ENCODE data around the gene ZDHHC12.
A peak's percentile ranks its signal among the peaks of the same experiment; 100 is the strongest.
"Not testable (repeated sequence)": the region's sequence is repeated elsewhere in the genome, so short reads cannot be mapped to it uniquely, and the experiment has no call there.

The ZDHHC12 gene

DNA sequence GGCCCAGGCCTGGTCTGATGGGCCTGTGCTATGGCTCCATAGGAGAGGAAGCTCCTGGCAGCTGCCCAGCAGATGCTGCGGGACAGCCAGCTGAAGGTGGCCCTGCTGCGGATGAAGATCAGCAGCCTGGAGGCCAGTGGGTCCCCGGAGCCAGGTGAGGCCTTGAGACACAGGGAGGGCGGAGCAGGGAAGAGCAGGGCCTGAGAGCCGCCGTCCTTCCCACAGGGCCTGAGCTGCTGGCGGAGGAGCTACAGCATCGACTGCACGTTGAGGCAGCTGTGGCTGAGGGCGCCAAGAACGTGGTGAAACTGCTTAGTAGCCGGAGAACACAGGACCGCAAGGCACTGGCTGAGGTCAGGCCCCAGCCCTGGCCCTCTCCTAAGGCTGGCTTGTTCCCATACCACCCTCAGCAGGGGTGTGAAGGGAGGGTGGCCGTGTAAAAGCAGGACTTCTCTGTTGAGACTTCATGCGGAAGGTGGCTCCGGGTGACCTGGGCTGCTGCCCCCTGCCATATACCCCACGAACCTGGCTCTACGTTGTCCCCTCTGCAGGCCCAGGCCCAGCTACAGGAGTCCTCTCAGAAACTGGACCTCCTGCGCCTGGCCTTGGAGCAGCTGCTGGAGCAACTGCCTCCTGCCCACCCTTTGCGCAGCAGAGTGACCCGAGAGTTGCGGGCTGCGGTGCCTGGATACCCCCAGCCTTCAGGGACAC lies 17.1 kb downstream of the ZDHHC12 start:
- DNase-seq: no peak

DNA sequence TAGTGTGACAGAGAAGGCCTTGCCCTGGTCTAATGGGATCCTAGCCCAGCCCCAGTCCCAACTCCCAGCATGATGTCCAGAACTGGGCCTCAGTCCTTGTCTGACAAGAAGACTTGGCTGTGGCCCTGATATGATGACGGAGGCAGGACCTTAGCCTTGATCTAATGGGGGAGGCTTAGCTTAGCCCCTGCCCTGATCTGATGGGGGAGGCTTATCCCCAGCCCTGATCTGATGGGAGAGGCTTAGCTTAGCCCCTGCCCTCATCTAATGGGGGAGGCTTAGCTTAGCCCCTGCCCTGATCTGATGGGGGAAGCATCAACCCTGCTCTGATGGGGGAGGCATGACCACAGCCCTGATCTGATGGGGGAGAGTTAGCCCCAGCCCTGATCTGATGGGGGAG lies 17.9 kb downstream of the ZDHHC12 start:
- DNase-seq: no peak

DNA sequence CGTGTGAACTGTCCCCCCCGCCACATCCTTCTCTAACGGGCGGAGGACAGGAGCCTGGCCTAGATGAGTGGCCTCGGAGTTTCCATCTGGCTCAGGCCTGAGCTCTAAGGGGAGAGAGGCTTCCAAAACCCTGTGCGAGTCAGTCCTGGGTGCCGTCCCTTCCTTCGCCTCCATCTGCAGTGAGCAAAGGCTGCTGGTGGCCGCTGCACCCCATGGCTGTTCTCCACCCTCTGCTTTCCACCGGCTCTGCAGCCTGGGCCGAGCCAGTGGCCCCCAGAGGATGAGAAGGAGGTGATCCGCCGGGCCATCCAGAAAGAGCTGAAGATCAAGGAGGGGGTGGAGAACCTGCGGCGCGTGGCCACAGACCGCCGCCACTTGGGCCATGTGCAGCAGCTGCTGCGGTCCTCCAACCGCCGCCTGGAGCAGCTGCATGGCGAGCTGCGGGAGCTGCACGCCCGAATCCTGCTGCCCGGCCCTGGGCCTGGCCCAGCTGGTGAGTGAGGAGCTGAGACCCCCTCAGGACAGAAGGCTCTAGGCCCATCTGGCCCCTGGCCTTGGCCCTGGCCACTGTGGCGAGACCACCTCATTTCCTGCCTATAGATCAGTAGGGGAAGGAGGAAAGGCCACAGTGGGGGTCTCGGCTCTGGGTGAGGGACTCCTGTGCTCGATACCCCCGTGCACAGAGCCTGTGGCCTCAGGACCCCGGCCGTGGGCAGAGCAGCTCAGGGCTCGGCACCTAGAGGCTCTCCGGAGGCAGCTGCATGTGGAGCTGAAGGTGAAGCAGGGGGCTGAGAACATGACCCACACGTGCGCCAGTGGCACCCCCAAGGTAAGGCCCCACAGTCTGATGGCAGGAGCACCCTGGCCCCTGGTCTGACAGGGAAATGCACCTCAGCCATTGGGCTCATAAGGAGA lies 18.6 kb downstream of the ZDHHC12 start:
- no peak for DNase-seq

DNA sequence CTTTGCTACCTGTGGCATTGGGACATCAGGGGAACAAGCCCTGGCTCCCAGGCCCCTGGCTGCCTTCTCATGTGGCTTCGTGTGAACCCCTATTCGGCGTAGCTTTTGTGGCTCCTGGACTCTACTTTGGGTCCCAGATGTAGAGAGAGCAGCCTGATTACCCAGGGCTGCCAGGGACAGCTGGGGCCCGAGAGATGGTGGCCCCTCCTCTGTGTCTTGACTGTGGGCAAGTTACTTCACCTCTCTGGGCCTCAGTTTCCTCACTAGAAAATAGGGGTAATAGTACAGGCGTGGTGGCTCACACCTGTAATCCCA lies 19.6 kb downstream of the ZDHHC12 start:
- no peak for DNase-seq

DNA sequence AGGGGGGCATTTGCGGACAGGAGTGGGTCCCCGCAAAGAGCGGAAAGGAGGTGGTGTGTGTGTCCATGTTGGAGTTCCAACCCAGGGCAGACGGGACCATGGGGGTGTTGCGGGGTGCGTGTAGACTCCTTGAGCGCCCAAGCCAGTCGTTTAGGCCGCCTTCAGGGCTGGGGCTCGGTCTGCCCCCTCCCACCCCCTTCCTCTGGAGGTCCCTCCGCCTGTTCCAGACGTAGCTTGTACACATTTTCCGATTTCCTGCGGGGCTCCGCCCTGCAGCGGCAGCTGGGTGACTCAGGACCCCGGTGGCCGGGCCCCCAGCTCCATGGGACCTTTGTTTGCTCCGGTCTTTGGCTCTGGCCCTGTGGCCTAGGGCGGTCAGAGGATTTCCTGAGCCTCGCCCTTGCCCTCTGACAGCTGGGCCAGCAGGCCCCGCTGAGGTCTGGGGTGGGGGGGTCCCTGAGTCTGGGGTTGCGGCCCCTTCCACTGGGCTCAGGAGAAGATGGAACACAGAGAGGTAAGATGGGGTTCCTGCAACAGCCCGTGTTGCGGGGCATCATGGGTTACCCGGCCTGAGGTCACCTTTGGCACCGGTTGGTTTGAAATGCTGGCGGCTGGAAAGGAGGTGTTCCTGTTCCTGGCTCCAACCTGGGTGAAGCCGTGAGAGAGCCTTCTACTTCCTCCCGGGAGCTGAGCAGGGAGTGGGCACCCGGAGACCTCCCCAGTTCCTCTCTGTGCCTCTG lies 20.1 kb downstream of the ZDHHC12 start:
- DNase-seq: no peak

DNA sequence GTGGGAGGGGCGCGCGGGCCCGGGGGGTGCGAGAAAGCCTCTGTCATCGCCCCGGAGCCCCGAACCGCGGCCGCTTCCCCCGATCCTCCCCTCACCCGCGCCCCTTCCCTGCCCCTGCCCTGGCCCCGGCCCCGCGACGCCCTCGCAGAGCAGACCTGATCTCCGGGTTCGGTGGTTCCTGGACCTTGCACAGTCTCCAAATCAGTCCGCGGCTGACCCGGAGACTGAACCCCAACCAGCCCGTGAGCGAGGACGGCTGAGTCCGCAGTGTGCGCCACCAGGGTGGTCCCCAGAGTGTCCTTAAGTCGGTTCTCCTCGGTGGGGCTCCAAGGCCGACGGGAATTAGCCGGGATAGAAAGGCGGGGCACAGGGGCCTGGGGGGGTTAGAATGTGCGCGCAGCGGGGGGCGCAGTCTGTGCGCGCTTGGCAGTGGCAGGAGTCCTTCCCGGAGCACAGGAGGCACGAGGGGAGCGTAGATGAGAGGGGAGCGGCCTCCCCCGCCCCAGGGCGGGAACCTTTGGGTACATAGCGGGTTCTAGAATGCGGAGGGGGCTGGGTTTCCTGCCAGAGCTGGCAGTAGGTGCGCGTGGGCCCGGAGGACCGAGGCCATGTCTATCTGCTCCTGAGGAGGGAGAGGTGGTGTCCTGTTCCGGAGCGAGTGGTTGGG lies 20.8 kb downstream of the ZDHHC12 start:
- DNase-seq: peak; percentile 69

DNA sequence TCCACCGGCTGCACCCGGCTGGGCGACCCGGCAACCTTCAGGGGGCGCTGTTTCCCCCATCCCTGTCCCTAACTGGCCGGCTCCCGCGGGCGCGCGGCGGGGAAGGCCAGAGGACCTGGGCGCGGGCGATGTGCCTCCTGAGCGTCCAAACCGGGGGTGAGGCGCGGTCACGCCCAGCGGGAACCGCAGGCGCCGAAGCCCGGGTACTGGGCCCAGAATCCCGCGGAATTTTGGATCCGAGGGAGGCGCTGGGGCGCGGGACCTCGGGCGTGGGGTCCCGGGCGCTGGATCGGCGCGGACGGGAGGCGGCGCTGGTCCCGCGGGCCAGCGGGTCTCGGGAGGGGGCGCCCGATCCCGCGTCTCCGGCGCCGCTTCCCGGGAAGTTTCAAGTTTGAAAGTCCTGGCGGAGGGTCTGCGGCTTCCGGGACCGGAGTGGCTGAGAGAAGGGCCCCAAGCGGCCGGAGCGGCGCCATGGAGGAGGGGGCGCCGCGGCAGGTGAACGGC lies 21.4 kb downstream of the ZDHHC12 start, which contains the start of gene PKN3:
Gene PKN3, plus strand, starts transcription at position 59 of the 504 bp plus-strand sequence. Its CDS starts 413 bp downstream, at position 472.
- DNase-seq: peak; percentile 95

DNA sequence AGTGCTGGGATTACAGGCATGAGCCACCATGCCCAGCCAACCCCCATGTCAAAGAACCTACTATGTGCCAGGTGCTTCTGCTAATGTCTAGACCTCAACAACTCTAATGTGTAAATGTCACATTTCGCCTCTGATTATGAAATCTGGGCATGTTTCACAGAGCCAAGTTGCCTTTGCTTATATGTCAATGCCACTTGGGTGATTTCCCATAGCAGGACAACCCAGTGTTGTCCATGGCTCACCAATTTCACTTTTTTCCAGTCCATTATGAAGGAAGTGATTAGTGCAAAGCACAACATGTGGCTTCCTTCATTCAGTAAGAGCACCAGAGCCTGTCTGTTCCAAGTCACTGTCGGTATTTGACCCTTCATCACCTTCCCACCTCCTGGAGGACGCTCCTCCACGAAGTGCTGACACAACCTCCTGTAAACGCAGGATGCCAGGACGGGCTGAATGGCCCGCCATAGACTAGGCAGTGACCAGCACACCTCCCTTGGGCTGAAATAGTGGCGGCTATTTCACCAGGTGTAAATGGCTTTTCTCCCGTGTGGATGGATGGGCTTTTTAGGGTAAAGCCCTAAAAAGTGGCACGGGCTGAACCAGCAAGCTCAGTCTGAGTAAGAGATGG lies 22.6 kb downstream of the ZDHHC12 start:
- DNase-seq: no peak

DNA sequence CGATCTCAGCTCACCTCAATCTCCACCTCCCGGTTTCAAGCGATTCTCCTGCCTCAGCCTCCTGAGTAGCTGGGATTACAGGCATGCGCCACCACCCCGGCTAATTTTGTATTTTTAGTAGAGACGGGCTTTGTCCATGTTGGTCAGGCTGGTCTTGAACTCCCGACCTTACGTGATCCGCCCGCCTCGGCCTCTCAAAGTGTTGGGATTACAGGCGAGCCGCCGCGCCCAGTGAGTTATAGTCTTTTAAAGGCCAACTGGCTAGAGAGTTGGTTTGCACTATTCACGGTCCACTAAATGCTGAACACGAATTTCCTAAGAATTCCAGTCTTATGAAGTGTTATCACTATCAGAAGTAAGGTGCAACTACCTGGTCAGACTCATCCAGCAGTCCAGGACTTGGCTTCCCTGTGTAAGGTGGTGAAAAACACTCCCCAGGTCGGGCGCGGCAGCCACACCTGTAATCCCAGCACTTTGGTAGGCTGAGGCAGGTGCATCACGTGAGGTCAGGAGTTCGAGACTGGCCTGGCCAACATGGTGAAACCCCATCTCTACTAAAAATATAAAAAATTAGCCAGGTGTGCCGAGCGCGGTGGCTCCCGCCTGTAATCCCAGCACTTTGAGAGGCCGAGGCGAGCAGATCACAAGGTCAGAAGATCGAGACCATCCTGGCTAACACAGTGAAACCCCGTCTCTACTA lies 24.7 kb downstream of the ZDHHC12 start:
- DNase-seq: not testable (repeated sequence)

DNA sequence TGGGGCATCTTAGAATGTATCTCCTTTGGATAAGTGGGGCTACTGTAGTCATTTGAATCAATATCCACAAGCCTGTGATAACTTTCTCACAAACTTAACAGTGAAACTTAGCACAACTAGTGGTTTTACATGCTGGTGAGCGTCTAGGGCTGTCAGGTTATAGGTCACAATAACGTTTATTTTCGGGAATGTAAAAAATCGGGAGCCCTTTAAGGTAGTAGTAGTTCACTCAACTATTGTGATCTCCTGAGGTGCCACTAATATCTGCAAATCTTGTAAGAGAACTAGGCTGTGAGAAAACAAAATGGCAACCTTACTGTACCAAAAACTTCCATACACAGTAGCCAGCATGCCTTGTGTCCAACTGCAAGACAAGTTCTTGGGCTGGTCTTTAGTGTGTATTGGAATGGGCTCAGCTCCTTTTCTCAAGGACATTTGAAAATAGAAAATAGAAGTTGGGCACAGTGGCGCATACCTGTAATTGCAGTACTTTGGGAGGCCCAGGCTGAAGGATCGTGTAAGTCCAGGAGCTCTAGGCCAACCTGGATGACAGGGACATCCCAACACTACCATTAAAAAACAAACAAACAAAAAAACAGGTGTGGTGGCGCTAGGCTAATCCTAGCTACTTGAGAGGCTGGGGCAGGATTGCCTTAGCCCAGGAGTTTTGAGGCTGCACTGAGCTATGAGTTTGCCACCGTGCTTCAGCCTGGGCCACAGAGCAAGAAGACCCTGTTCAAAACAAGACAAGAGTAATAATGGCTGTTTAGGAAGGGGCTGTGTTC lies 26.8 kb downstream of the ZDHHC12 start:
- DNase-seq: no peak

DNA sequence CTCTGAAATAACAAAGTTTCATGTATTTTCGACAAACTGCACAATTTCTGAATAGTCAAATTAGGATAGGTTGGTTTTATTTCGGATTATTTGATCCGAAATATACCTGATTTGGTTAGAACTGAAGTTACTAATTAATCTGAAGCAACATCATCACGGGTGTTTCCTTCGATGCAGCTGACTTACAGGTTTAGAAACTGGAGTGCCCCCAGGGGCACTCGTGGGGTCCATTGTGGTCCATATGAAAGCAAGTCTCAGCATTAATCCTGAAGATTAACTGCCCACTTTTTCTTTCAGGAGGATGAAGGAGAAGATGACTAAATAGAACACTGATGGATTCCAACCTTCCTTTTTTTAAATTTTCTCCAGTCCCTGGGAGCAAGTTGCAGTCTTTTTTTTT lies 29.6 kb downstream of the ZDHHC12 start:
- no peak for DNase-seq

DNA sequence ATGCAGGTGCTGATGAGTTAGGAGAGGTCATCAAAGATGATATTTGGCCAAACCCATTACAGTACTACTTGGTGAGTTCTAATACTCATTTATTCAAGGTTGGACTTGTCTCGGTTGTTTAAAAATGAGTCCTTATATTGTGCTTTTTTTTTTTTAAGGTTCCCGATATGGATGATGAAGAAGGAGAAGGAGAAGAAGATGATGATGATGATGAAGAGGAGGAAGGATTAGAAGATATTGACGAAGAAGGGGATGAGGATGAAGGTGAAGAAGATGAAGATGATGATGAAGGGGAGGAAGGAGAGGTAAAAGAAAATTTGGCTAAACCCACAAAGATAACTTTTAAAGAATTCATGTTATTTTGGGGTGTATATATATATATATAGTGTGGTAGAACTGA lies 30.2 kb downstream of the ZDHHC12 start:
- not testable (repeated sequence) for DNase-seq

DNA sequence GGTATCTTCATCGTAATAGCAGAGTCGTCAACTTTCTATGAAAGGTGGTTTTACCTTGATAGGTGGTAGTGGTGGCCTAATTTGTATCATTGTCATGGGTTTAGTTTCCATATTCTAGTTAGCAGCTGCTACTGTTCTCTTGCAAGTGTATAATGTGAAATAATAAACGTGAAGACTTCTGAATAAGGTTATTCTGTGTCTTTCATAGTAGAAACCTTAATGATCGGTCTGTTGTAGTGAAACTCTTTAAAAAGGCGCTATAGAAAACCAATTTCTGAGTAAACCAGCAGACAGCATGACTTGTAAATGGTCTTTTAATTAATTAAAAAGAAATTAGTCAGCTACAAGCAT lies 33.3 kb downstream of the ZDHHC12 start:
- no peak for DNase-seq

DNA sequence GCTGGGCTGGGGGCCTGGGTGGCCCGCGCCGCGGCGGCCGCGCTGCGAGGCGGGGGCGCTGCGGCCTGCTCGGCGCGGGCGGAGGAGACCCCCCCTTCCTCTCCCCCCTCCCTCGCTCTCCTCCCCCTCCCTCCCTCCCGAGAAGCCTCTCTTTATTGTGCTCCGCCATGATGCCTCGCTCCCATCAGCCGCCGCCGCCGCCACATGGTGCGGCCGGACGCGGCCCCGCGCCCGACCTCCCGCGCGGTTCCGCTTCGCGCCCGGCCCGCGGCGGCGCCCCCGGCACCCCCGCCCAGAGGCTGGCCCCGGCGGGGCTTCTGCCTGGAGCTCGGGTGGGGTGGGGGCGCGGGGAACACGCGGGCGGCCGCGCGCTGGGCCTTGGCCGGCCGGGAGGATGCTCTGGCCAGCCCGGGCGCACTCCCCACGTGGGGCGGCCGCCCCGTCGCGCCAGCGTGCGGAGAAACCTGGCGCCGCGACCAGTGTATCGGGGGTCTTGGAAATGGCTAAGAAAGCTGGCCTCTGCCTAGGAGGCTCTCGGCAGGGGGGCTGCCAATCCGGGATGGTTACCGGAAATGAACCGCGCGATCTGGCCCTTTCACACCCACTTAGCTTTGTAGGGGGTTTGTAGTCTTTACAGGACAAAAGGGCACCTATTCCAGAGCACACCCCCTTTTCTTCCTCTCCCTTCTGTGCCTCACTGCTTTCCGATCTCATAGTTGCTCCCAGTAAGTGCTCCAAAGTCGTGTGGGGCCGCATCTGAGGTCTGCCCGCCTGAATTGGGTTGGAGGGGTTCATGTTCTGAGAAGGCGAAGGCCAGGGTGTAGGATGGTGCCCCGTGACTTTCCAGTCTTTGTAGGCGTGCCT lies 33.9 kb downstream of the ZDHHC12 start:
- DNase-seq: peak; percentile 72

DNA sequence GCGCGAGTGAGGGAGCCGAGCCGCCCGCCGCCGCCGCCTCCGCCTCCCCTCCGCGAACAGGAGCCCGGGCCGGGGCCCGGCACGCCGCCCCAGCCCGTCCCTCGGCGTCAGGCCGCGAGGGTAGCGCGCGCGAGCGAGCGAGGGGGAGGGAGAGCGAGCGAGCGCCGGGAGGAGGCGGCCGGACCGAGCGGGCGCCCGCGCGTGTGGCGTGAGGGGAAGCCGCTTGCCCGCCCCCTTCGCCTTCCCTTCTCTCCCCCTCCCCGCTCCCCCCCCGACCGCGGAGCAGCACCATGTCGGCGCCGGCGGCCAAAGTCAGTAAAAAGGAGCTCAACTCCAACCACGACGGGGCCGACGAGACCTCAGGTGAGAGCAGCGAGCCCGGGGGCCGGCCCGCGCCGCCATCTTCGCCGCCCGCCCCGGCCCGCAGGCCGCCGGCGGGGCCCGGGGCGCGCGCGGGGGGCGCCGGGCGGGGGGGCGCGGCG lies 34.6 kb downstream of the ZDHHC12 start:
- DNase-seq: peak; percentile 65

DNA sequence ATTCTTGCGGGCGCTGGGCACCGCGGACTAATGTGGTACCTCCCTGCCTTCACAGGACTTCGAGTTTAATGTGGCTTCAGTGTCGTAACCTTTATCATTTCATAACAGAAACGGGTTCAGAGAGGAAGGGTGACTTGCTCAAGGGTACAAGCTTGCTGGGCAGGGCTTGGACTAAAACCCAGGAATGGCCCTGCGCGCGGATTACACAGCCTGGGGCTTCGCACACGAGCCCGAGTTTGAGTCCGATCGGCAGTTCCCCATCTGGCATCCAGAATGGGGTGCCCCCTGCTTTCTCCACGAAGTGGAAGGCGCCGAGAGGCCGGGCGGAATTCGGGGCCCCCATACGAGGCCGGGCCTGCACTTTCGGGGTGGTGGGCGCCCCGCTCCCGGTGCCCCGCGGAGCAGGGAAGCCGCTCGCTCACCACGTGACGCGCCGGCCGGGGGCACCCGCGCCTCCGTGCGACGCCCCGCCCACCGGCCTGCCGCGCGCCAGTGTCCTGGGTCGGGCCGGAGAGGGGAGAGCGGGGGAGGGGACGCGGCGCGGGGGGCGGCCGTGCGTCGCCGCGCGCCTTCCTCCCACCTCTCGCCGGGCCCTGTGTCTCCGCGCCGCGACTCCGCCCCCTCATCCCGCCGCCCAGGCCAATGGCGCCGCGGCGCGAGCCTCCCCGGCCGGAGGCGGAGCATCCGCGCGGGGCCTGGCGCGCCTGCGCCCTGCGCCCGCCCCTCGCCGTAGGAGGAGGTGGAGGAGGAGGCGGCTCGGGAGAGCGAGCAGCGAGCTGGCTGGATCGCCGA lies 35.2 kb downstream of the ZDHHC12 start, which contains the start of gene SET:
Gene SET, plus strand, starts transcription at position 722 of the 792 bp plus-strand sequence. CDS start 361 bp downstream, outside the sequence.
- peak; percentile 97 for DNase-seq

DNA sequence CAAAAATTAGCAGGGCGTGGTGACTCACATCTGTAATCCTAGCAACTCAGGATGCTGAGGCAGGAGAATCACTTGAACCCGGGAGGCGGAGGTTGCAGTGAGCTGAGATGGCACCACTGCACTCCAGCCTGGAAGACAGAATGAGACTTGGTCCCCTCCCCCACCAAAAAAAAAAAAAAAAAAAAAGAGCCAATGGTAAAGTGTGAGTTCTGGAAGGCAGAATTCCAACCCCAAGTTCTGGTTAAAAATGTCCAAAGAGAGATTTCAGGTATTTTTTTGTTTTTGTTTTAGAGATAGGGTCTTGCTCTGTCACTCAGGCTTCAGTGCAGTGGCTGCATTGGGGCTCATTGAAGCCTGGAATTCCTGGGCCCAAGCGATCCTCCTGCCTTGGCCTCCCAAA lies 36.5 kb downstream of the ZDHHC12 start:
- DNase-seq: no peak

DNA sequence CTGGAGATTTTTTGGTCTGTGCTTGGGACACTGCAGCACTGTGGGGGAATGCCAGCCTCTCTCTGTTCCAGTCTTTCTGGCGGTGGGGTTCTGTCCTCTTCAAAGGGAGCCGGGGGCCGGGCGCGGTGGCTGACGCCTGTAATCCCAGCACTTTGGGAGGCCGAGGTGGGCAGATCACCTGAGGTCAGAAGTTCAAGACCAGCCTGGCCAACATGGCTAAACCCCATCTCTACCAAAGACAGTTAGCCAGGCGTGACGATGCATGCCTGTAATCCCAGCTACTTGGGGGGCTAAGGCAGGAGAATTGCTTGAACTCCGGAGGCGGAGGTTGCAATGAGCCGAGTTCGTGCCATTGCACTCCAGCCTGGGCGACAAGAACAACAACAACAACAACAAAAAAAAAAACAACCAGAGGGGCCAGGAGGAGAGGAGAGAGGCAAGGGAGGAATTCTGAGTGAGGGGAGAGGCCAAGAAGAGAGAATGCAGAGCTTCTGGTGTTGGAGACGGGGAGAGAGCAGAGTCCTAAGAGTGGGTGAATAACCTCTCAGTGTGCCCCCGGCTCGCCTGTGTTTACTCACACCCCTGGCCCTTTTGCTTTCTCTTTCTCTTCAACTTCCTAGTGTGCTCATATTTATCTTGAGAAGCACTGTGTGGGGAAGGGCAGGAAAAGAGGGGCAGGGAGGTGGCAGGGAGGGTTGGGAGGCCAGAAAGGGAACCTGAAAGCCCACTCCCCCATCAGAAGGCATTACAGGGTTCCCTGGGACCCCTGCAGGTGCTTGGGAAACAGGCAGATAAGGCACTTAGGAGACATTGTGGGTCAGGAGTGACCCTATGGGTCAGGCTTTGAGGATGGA lies 38.1 kb downstream of the ZDHHC12 start:
- peak; percentile 76 for DNase-seq
